GM12864 (cell line): ENCODE measurements around the gene JAML.

Source experiments
- DNase-seq: peaks from one replicate; pipeline ENCODE4 v3.0.0-alpha.2; 2011; ENCODE audit warnings: low read depth
- H3K4me3 ChIP-seq: 2 replicates; pipeline ENCODE4 v1.5.1; 2011; ENCODE audit warnings: mild to moderate bottlenecking, low read depth, low read length, control low read depth
- CTCF ChIP-seq: IDR thresholded peaks from 2 replicates; pipeline ENCODE4 v1.5.1; 2011; ENCODE audit warnings: low read depth, mild to moderate bottlenecking, moderate library complexity, low read length, control low read depth, inconsistent platforms; ENCODE audit errors: missing control alignments

JAML gene

GRCh38 chr11:118144301-118145268, 80.2 kb downstream of the JAML start:
- no peak overlapping the region for H3K4me3 ChIP-seq
- no peak for TF ChIP-seq CTCF

More at GRCh38 chr11:118144301-118145268, 80.2 kb downstream of the JAML start:
- DNase-seq = no peak
